GM19395 (cell line): ENCODE measurements around the gene NT5E.
"Not testable (repeated sequence)": the region's sequence is repeated elsewhere in the genome, so short reads cannot be mapped to it uniquely, and the experiment has no call there.

Source experiments
- ATAC-seq: cut with Tn5 transposase; IDR thresholded peaks from one replicate; pipeline ENCODE4 v1.9.1; 2021; ENCODE audit warnings: mild to moderate bottlenecking, moderate library complexity; ENCODE audit not compliant: unreplicated experiment

The NT5E gene

GRCh38 chr6:85484948-85485347 lies 35.1 kb downstream of the NT5E start:
- no peak for ATAC-seq

- ATAC-seq: no peak
Measured at GRCh38 chr6:85490516-85491248, 40.8 kb downstream of the NT5E start.

GRCh38 chr6:85493389-85493788 lies 43.5 kb downstream of the NT5E start:
- no peak for ATAC-seq

- no peak for ATAC-seq
Measured at GRCh38 chr6:85494547-85495536, 45.0 kb downstream of the NT5E start.

- no peak for ATAC-seq
Measured at GRCh38 chr6:85496009-85496579, 46.2 kb downstream of the NT5E start.

GRCh38 chr6:85496856-85497255 lies 47.0 kb downstream of the NT5E start:
- no peak for ATAC-seq

GRCh38 chr6:85498596-85499258 lies 48.8 kb downstream of the NT5E start:
- no peak for ATAC-seq

- ATAC-seq: no peak
Measured at GRCh38 chr6:85506441-85507093, 56.7 kb downstream of the NT5E start.

GRCh38 chr6:85516168-85516567 lies 66.3 kb downstream of the NT5E start:
- no peak for ATAC-seq

GRCh38 chr6:85524281-85524680 lies 74.4 kb downstream of the NT5E start:
- not testable (repeated sequence) for ATAC-seq

- no peak for ATAC-seq
Measured at GRCh38 chr6:85537055-85537494, 87.2 kb downstream of the NT5E start.

- no peak for ATAC-seq
Measured at GRCh38 chr6:85544776-85545175, 94.9 kb downstream of the NT5E start.
